NCI-H128 (cell line): ENCODE data around the gene SLC4A11.

Source experiments
- DNase-seq: peaks from one replicate; lab custom pipeline; 2025; ENCODE audit not compliant: unreplicated experiment; lab: John Stamatoyannopoulos, UW

SLC4A11 gene

DNA sequence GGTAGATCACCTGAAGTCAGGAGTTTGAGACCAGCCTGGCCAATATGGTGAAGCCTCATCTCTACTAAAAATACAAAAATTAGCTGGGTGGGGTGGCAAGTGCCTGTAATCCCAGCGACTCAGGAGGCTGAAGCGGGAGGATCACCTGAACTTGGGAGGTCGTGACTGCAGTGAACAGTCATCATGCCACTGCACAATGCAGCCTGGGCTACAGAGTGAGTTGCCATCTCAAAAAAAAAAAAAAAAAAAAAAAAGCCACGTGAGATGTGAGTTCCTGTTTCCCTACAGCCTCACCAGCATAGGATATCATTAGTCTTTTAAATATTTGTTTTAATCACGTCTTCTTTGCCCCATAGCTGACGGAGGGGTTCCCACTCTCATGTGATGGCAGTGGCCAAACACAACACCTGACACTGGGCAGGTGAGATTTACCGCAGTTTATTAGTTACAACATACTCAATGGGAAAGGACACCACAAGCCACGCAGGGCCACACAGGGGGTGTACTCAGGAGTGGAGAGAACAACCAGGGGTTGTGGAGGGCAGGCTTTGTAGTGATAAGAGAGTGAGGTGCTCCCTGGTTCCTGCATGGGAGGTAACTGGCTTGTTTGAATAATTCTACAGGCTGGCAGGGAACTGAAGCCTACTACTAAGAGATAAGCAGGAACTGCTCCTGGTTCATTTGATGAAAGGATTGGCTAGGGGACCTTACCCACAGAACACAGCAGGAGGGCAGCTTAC lies 61.1 kb downstream of the SLC4A11 start:
- DNase-seq, result no peak
